ENCODE results near the gene ZBTB47. TPM values are rescaled to one million over a fixed set of nuclear protein-coding genes. Genes with fewer than 3 reads are reported as not detected.

Gene ZBTB47
- total RNA-seq, 3 donors from 2014 or later (not counting 1 experiment from before 2014, with no cell fraction given), result 2.1 to 3.0 (median 3.0) TPM

GRCh38 chr3:42708611-42709151 is 55.2 kb downstream of the ZBTB47 start:
- no peaks in the 10 kb centered on the region for H3K36me3 ChIP-seq (ENCODE audit: control insufficient read depth, insufficient read depth, low read length)
- Mint-ChIP-seq H3K4me1 (no peaks in the 10 kb centered on the region), H3K9me3 (no peaks in the 10 kb centered on the region), H3K36me3 (no peaks in the 10 kb centered on the region), H3K27ac (no peak overlapping the region), H3K27me3 (ENCODE audit: low read depth in 2 of 2) (peaks cover 0 to 6% of the 10 kb centered on the region in 2 donors), H3K4me3 (no peak overlapping the region)
- TF ChIP-seq CTCF (IDR thresholded peaks at IDR 0.05), result no peak
- no peak overlapping the region for H3K4me3 ChIP-seq (ENCODE audit: low read length)
- DNase-seq, result no peak
- intact Hi-C loops (cut with micrococcal nuclease), result no loop called here
- 89% methylated on average over 10 of the region's 10 CpGs for WGBS (ENCODE audit: insufficient coverage)
- ATAC-seq, result no peak
- H3K27ac ChIP-seq (ENCODE audit: low read length), result no peak overlapping the region
- no peaks in the 10 kb centered on the region for H3K4me1 ChIP-seq (ENCODE audit: control insufficient read depth, insufficient read depth, low read length)
- H3K27me3 ChIP-seq (ENCODE audit: control insufficient read depth, insufficient read depth, low read length), result no peaks in the 10 kb centered on the region
- no peaks in the 10 kb centered on the region for H3K9me3 ChIP-seq (ENCODE audit: control insufficient read depth, insufficient read depth, low read length)

GRCh38 chr3:42709621-42710020 is 56.1 kb downstream of the ZBTB47 start:
- H3K4me1 Mint-ChIP-seq, result no peaks in the 10 kb centered on the region
- 88% methylated on average over 10 of the region's 10 CpGs for WGBS (ENCODE audit: insufficient coverage)
- no peaks in the 10 kb centered on the region for H3K36me3 Mint-ChIP-seq
- no peak overlapping the region for H3K4me3 ChIP-seq (ENCODE audit: low read length)
- no peaks in the 10 kb centered on the region for H3K36me3 ChIP-seq (ENCODE audit: control insufficient read depth, insufficient read depth, low read length)
- TF ChIP-seq CTCF (IDR thresholded peaks at IDR 0.05), result no peak
- H3K27ac Mint-ChIP-seq, result no peak overlapping the region
- ATAC-seq (no peak), DNase-seq (no peak)
- H3K27ac ChIP-seq (ENCODE audit: low read length), result no peak overlapping the region
- H3K9me3 Mint-ChIP-seq, result no peaks in the 10 kb centered on the region
- no peak overlapping the region for H3K4me3 Mint-ChIP-seq
- no peaks in the 10 kb centered on the region for H3K9me3 ChIP-seq (ENCODE audit: control insufficient read depth, insufficient read depth, low read length)
- intact Hi-C loops (cut with micrococcal nuclease), result no loop called here
- peaks cover 0 to 9% of the 10 kb centered on the region in 2 donors for H3K27me3 Mint-ChIP-seq (ENCODE audit: low read depth in 2 of 2)
- H3K4me1 ChIP-seq (ENCODE audit: control insufficient read depth, insufficient read depth, low read length), result no peaks in the 10 kb centered on the region
- no peaks in the 10 kb centered on the region for H3K27me3 ChIP-seq (ENCODE audit: control insufficient read depth, insufficient read depth, low read length)

GRCh38 chr3:42710323-42711021 is 57.0 kb downstream of the ZBTB47 start:
- Histone ChIP-seq H3K4me1 (ENCODE audit: control insufficient read depth, insufficient read depth, low read length) (no peaks in the 10 kb centered on the region), H3K27me3 (ENCODE audit: control insufficient read depth, insufficient read depth, low read length) (no peaks in the 10 kb centered on the region), H3K27ac (ENCODE audit: low read length) (no peak overlapping the region), H3K36me3 (ENCODE audit: control insufficient read depth, insufficient read depth, low read length) (no peaks in the 10 kb centered on the region), H3K4me3 (ENCODE audit: low read length) (no peak overlapping the region), H3K9me3 (ENCODE audit: control insufficient read depth, insufficient read depth, low read length) (no peaks in the 10 kb centered on the region)
- 80% methylated on average over 7 of the region's 7 CpGs for WGBS (ENCODE audit: insufficient coverage)
- Mint-ChIP-seq H3K27ac (no peak overlapping the region), H3K4me1 (no peaks in the 10 kb centered on the region), H3K27me3 (ENCODE audit: low read depth in 2 of 2) (peaks cover 0 to 5% of the 10 kb centered on the region in 2 donors), H3K36me3 (no peaks in the 10 kb centered on the region), H3K9me3 (no peaks in the 10 kb centered on the region), H3K4me3 (no peak overlapping the region)
- intact Hi-C loops (cut with micrococcal nuclease), result no loop called here
- DNase-seq (peak in 1 of 2 donors; percentile 8), ATAC-seq (no peak)
- no peak for TF ChIP-seq CTCF (IDR thresholded peaks at IDR 0.05)

Data from natural killer cell (primary cell).